K562 (cell line): ENCODE results near the gene TKTL1. TPM values are rescaled to one million over a fixed set of nuclear protein-coding genes. Genes with fewer than 3 reads are reported as not detected.

Source experiments
- BHLHE40 ChIP-seq: IDR thresholded peaks from 2 replicates; pipeline ENCODE4 v1.6.1; 2011; ENCODE audit warnings: low read length, improper control_type of control experiment
- CSDE1 ChIP-seq, 2 experiments: fragments of 450-650 bp; IDR thresholded peaks; 2 replicates each; pipeline ENCODE4 v1.6.1; 2016; ENCODE audit warnings: mild to moderate bottlenecking in 1 of 2
- EHMT2 ChIP-seq: fragments of 450-650 bp; IDR thresholded peaks from 2 replicates; pipeline ENCODE4 v1.6.1; 2018; ENCODE audit warnings: antibody characterized with exemption
- FOXP1 ChIP-seq: sonication (generic); formaldehyde crosslinking; IDR thresholded peaks from 2 replicates; pipeline ENCODE4 v1.8.0; 2022; ENCODE audit warnings: mild to moderate bottlenecking, missing genetic modification reagents
- HCFC1 ChIP-seq: IDR thresholded peaks from 2 replicates; pipeline ENCODE4 v1.6.1; 2012; ENCODE audit warnings: low read depth, low read length, improper control_type of control experiment
- HDAC1 ChIP-seq, 2 experiments: fragments of 450-650 bp; IDR thresholded peaks; 2 replicates each; pipeline ENCODE4 v1.6.1; 2016 to 2017; ENCODE audit warnings: inconsistent platforms in 1 of 2, mild to moderate bottlenecking in 1 of 2, moderate library complexity in 1 of 2
- MAFF ChIP-seq: IDR thresholded peaks from 2 replicates; pipeline ENCODE4 v1.6.1; 2012; ENCODE audit warnings: low read length, improper control_type of control experiment
- MLLT1 ChIP-seq, 2 experiments: fragments of 450-650 bp; IDR thresholded peaks; 2 replicates each; pipeline ENCODE4 v1.6.1; 2016
- NCOA6 ChIP-seq: fragments of 450-650 bp; IDR thresholded peaks from 2 replicates; pipeline ENCODE4 v1.6.1; 2017; ENCODE audit warnings: mild to moderate bottlenecking
- NEUROD1 ChIP-seq: fragments of 150-350 bp; IDR thresholded peaks from 2 replicates; pipeline ENCODE4 v1.6.1; 2014; ENCODE audit warnings: borderline replicate concordance, low read length, low read depth; ENCODE audit not compliant: partially characterized antibody
- PCBP1 ChIP-seq: fragments of 200-400 bp; formaldehyde crosslinking; IDR thresholded peaks from 2 replicates; pipeline ENCODE4 v1.6.1; 2018; ENCODE audit warnings: mild to moderate bottlenecking, low read depth, low read length; ENCODE audit not compliant: poor library complexity, severe bottlenecking
- PML ChIP-seq: IDR thresholded peaks from 2 replicates; pipeline ENCODE4 v1.6.1; 2012; ENCODE audit warnings: low read length, inconsistent platforms
- PRDM10 ChIP-seq: fragments of 450-650 bp; IDR thresholded peaks from 2 replicates; pipeline ENCODE4 v1.6.1; 2018; ENCODE audit not compliant: partially characterized antibody
- RAD21 ChIP-seq, 2 experiments: fragments of 250-450 bp in 1 of 2; fragments of 450-650 bp in 1 of 2; sonication (Bioruptor Pico) in 1 of 2; formaldehyde crosslinking in 1 of 2; IDR thresholded peaks in 1 of 2; conservative IDR thresholded peaks in 1 of 2; 2 replicates each; pipeline versions ENCODE4 v1.4.0 to v1.8.0; 2020 to 2022; ENCODE audit warnings: mild to moderate bottlenecking in 2 of 2, moderate library complexity in 1 of 2
- RUNX1 ChIP-seq: sonication (generic); IDR thresholded peaks from 2 replicates; pipeline ENCODE4 v1.6.1; 2016; ENCODE audit warnings: antibody characterized with exemption, low read depth
- SOX6 ChIP-seq: fragments of 450-650 bp; IDR thresholded peaks from 2 replicates; pipeline ENCODE4 v1.6.1; 2014; ENCODE audit warnings: mild to moderate bottlenecking
- TARDBP ChIP-seq: fragments of 450-650 bp; IDR thresholded peaks from 2 replicates; pipeline ENCODE4 v1.6.1; 2016
- TRIM28 ChIP-seq: fragments of 450-650 bp; IDR thresholded peaks from 2 replicates; pipeline ENCODE4 v1.6.1; 2017
- ZNF639 ChIP-seq, 2 experiments: fragments of 200-800 bp in 1 of 2; sonication (Bioruptor generic) in 1 of 2; sonication (generic) in 1 of 2; formaldehyde crosslinking in 1 of 2; IDR thresholded peaks in 1 of 2; conservative IDR thresholded peaks in 1 of 2; 2 replicates each; pipeline versions ENCODE4 v1.5.0 to v1.6.1; 2016 to 2020; ENCODE audit warnings: missing compliant biosample characterization in 1 of 2, missing genetic modification characterization in 1 of 2, missing genetic modification reagents in 1 of 2
- ZNF740 ChIP-seq, 3 experiments: fragments of 200-800 bp in 1 of 3; sonication (Bioruptor generic) in 1 of 3; sonication (generic) in 1 of 3; formaldehyde crosslinking in 1 of 3; IDR thresholded peaks; 2 replicates each; pipeline versions ENCODE4 v1.6.1 to v1.8.0; 2016 to 2022; ENCODE audit warnings: mild to moderate bottlenecking in 2 of 3, missing compliant biosample characterization in 2 of 3, missing genetic modification characterization in 2 of 3, missing genetic modification reagents in 1 of 3
- polyA plus RNA-seq, 8 experiments: library from polyadenylated mRNA; depleted of rRNA in 4 of 8; stranded (reverse) in 5 of 8; unstranded in 3 of 8; fragments of >200 nt; fragmentation: Nextera tagmentation in 2 of 8; fragmentation: Illumina TruSeq in 1 of 8; extraction: Ambion mirVana in 2 of 8; extraction: Trizol in 1 of 8; gene quantifications; 2 replicates each; pipeline versions ENCODE4 v1.2.1 to v1.2.3, GENCODE V29; 2011 to 2014; ENCODE audit warnings: inconsistent platforms in 1 of 8, missing spikeins in 1 of 8
- total RNA-seq, 7 experiments: library from RNA; depleted of rRNA in 6 of 7; stranded (reverse); fragments of >200 nt in 6 of 7; fragmentation: Illumina TruSeq in 2 of 7; extraction: Trizol in 2 of 7; gene quantifications; 2 replicates each; pipeline versions ENCODE4 v1.2.1 to v1.2.3, GENCODE V29; 2011 to 2021; ENCODE audit warnings: low replicate concordance in 1 of 7

The TKTL1 gene
- total and polyA plus RNA-seq, 9 of the 15 experiments (the other 6 are each of a cell fraction or from before 2014, with no cell fraction given) = 0.18 to 0.71 (median 0.38) TPM

- no peak for TF ChIP-seq ZNF740 (CRISPR knock-in tag; IDR thresholded peaks at IDR 0.05)
- no peak for TF ChIP-seq ZNF740 (tag; IDR thresholded peaks at IDR 0.05)
- TF ChIP-seq BHLHE40 = peak; percentile 93
- 0 out of 2 replicates have a peak, but pooled peaks have one; percentile 28 for TF ChIP-seq PML
- TF ChIP-seq PCBP1 = peak; percentile 8
- 0 out of 2 replicates have a peak, but pooled peaks have one; percentile 12 for TF ChIP-seq SOX6
- no peak for TF ChIP-seq RAD21 (CRISPR knock-in tag; conservative IDR thresholded peaks at IDR 0.05 in 1 of 2, IDR thresholded peaks at IDR 0.05 in 1 of 2)
- peak in 1 of 2 experiments; percentile 71; a peak in 2 of 4 replicates for TF ChIP-seq ZNF639 (CRISPR knock-in tag; conservative IDR thresholded peaks at IDR 0.05 in 1 of 2, IDR thresholded peaks at IDR 0.05 in 1 of 2)
- peak; percentile 72 for TF ChIP-seq PRDM10
- TF ChIP-seq HCFC1 = no peak
- TF ChIP-seq CSDE1 (IDR thresholded peaks at IDR 0.05) = peak in 1 of 2 experiments; percentile 80; a peak in 1 of 4 replicates
- TF ChIP-seq TARDBP = peak; percentile 98
- TF ChIP-seq EHMT2 = no peak
- 0 out of 4 replicates have a peak, but pooled peaks of 1 of the 2 experiments have one; percentile 19 for TF ChIP-seq HDAC1 (IDR thresholded peaks at IDR 0.05)
- TF ChIP-seq MLLT1 (IDR thresholded peaks at IDR 0.05) = no peak
- peak; percentile 27; the same call in 1 of the 2 replicates for TF ChIP-seq MAFF
- TF ChIP-seq RUNX1 = no peak
- 0 out of 2 replicates have a peak, but pooled peaks have one; percentile 34 for TF ChIP-seq FOXP1 (CRISPR knock-in tag)
- TF ChIP-seq NEUROD1 = no peak
- TF ChIP-seq TRIM28 = no peak
- TF ChIP-seq NCOA6 = no peak
These were observed 83.4 kb downstream of the TKTL1 start, which contains the start of gene EMD (continued) for GRCh38 chrX:154378799-154379568.
